D721Med (cell line): ENCODE data around the gene SGTB.
A peak's percentile ranks its signal among the peaks of the same experiment; 100 is the strongest.

ENCODE experiments used
- DNase-seq: peaks from one replicate; pipeline ENCODE4 v3.0.0; 2011; ENCODE audit warnings: low spot score; ENCODE audit not compliant: insufficient read length
- FAIRE-seq: peaks from 2 replicates; lab custom pipeline; 2011; peaks lifted over from hg19 to GRCh38; lab: Jason Lieb, UNC
- TF ChIP-seq, protein P1 (sequence below): IDR thresholded peaks from 2 replicates; pipeline ENCODE4 v1.5.1; 2012; ENCODE audit warnings: mild to moderate bottlenecking, control low read depth; ENCODE audit not compliant: insufficient read depth; ENCODE audit errors: missing control alignments

SGTB gene

DNA sequence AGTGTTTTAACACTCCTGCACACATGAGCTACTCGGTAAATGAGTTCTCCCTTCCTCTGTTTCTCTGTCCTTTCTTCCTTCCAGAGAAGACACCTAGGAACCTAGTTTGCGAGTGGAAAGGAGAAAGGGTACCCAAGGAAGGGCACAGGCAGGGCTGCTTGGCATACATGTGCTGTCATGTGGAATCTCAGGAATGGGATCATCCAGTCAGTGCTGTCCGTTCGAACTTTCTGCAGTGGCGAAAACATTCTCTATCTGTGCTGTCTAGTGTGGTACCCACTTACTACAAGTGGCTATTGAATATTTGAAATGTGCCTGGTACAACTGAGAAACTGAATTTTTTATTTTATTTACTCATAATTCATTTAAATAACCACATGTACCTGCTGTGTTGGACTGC is 28.0 kb upstream of the SGTB start:
- FAIRE-seq (no peak), DNase-seq (no peak)
- TF ChIP-seq, protein P1, sequence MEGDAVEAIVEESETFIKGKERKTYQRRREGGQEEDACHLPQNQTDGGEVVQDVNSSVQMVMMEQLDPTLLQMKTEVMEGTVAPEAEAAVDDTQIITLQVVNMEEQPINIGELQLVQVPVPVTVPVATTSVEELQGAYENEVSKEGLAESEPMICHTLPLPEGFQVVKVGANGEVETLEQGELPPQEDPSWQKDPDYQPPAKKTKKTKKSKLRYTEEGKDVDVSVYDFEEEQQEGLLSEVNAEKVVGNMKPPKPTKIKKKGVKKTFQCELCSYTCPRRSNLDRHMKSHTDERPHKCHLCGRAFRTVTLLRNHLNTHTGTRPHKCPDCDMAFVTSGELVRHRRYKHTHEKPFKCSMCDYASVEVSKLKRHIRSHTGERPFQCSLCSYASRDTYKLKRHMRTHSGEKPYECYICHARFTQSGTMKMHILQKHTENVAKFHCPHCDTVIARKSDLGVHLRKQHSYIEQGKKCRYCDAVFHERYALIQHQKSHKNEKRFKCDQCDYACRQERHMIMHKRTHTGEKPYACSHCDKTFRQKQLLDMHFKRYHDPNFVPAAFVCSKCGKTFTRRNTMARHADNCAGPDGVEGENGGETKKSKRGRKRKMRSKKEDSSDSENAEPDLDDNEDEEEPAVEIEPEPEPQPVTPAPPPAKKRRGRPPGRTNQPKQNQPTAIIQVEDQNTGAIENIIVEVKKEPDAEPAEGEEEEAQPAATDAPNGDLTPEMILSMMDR: no peak

DNA sequence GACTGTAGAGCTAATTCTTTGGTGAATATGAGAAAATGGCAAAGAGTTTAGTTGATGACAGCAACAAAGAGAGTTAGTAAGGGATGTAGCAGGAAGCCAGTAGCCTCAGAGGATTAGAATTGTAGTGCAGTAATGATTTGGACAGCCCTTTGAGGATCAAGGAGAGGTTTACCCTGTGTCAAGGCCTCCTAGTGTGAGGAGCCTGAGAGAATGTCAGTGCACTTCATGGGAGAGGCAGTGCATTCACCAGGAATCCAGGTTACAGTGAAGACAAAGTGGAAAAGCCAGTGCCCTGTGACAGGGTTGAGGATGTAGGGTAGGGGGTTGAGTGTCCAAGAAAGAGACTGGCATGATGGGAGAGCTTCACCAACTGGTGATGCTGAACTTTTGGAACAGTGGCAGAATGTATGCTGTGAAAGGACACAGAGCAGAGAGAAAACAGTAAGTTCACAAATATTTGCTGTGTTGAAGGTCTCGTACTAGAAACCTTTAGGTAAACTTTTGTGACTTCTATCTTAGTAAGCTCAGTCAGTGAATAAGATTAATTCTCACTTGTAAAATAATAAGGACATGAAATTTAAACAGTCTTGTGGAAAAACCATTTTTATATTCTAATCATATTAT is 27.4 kb upstream of the SGTB start:
- TF ChIP-seq, protein P1: no peak
- FAIRE-seq (no peak), DNase-seq (no peak)

DNA sequence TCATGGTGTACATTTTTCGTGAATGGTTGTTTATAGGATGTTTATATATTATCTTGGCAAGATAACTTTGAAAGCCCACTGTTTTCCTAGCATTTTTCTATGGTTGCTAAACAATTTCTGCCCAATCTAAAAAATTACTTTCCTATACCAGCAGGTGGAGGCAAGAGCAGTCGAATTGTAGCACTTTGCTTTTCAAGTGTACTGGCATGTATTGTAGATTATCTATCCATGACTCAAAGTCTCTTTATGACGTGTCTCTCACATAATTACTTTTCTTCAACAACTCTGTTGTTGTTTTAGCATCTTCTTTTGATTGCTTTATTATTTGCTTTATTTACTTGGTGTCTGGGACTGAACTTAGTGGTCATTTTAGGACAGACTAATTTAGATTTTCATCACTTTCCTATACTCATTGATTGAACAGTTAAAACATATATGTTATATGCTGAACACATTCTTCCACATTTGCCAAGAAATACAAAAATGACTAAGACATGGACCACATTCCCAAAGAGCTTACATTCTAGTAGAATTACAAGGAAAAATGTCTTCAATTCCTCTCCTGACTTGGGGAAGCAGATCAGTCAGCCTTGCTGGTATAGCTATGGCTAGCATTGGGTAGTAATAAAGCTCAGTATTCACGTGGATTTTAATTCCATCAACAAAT is 20.8 kb upstream of the SGTB start:
- TF ChIP-seq, protein P1: peak; percentile 44
- FAIRE-seq: peak; percentile 25

DNA sequence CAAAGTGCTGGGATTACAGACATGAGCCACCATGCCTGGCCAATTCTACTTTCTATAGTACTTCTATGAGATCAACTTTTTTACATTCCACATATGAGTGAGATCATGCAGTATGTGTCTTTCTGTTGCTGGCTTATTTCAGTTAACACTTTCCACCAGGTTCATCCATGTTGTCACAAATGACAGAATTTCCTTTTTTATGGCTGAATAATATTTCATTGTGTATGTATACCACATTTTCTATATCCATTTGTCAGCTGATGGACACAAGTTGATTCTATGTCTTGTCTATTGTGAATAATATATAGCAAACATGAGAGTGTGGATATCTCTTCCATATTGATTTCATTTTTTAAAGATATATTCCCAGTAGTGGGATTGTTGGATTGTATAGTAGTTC is 17.3 kb upstream of the SGTB start:
- DNase-seq (no peak), FAIRE-seq (no peak)
- TF ChIP-seq, protein P1: no peak

More for the DNA sequence above, 20.8 kb upstream of the SGTB start:
- no peak for DNase-seq

DNA sequence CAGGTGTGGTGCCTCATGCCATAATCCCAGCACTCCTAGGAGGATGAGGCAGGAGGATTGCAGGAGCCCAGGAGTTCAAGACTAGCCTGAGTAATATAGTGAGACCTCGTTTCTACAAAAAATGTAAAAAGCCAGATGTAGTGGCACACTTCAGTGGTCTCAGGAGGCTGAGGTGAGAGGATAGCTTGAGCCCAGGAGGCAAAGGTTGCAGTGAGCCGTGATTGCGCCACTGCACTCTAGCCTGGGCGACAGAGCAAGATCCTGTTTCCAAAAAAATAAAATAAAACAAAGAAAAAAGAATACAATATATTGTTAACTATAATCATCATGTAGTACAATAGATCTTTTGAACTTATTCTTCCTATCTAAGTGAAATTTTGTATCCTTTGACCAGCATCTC is 16.4 kb upstream of the SGTB start:
- no peak for FAIRE-seq
- no peak for DNase-seq
- TF ChIP-seq, protein P1: no peak

DNA sequence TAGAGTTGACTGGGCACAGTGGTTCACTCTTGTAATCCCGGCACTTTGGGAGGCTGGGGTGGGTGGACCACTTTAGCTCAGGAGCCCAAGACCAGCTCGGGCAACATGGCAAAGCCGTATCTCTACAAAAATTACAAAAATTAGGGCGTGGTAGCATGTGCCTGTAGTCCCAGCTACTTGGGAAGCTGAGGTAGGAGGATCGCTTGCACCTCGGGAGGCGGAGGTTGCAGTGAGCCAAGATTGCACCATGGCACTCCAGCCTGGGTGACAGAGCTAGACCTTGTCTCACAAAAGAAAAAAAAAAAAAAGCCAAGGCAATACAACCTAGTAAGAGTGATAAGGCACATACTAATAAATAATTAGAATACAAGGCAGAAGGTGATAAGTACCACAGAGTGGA is 15.9 kb upstream of the SGTB start:
- no peak for FAIRE-seq
- TF ChIP-seq, protein P1: no peak
- DNase-seq: no peak

DNA sequence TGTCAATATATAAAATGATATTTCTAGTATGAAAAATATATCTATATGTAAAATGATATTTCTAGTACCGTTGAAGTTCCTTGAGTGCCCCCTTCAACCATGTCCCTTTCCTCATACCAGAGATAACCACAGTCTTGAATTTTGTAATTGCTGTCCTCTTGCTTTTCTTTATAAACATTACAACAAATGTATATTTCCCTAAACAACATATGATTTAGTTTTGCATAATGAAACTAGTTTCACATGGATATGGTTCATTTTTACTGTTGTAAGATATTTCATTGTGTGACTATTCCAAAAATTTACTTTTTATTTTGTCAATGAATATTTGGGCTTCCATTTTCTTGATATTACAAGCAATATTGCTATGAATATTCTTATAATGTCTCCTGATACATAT is 14.1 kb upstream of the SGTB start:
- DNase-seq: no peak
- no peak for FAIRE-seq

More for the DNA sequence above, 14.1 kb upstream of the SGTB start:
- TF ChIP-seq, protein P1: no peak
